Calu3 (cell line): Measurements from ENCODE around the gene RITA1. TPM values are rescaled to one million over a fixed set of nuclear protein-coding genes. Genes with fewer than 3 reads are reported as not detected.

Experiments used
- microRNA-seq: library from miRNA; unstranded; fragments of <30 nt; microRNA quantifications from one replicate; pipeline ENCODE4 v1.2.0, GENCODE V29; 2022
- total RNA-seq: library from RNA; stranded (reverse); gene quantifications from 2 replicates; pipeline ENCODE4 v1.2.3, GENCODE V29; 2022

RITA1 gene
- total RNA-seq, 1 experiment from 2014 or later, result 27.4 TPM

Small RNA genes within 50 kb of the gene (microRNA-seq; reads per million reads assigned to microRNA genes)
- gene MIR7106, result 2.5 reads per million

Other genes starting within 250 kb of the RITA1 start
- gene OAS3, start 247.2 kb upstream of the RITA1 start, total RNA-seq, result 159 and 326 TPM in 2 replicates
- gene OAS2, start 207.2 kb upstream of the RITA1 start, total RNA-seq, result 58.1 and 211 TPM in 2 replicates
- gene DTX1, start 129.0 kb upstream of the RITA1 start, total RNA-seq, result 0.17 TPM in 1 of 2 replicates, not detected in the other
- 59.7 and 85.9 TPM in 2 replicates for gene RASAL1, start 50.0 kb upstream of the RITA1 start, total RNA-seq
- 2.3 and 3.2 TPM in 2 replicates for gene CFAP73, start 36.0 kb upstream of the RITA1 start, total RNA-seq
- gene DDX54, start 243 bp upstream of the RITA1 start, total RNA-seq, result 104 and 112 TPM in 2 replicates
- gene TPCN1, start 35.7 kb downstream of the RITA1 start, total RNA-seq, result 83.0 and 91.1 TPM in 2 replicates
- gene SLC8B1, start 149.4 kb downstream of the RITA1 start, total RNA-seq, result 22.8 and 23.8 TPM in 2 replicates
- 31.5 and 36.4 TPM in 2 replicates for gene PLBD2, start 172.9 kb downstream of the RITA1 start, total RNA-seq
- gene SDS, start 218.2 kb downstream of the RITA1 start, total RNA-seq, result 0.26 TPM in 1 of 2 replicates, not detected in the other
- gene SDSL, start 236.7 kb downstream of the RITA1 start, total RNA-seq, result 19.9 and 25.5 TPM in 2 replicates